Fibroblast of the conjunctiva (primary cell): ENCODE results near the gene BCL2L2.

Experiments used
- DNase-seq: peaks from one replicate; pipeline ENCODE4 v3.0.0-alpha.2; 2010; ENCODE audit warnings: low read depth

BCL2L2 gene

DNA sequence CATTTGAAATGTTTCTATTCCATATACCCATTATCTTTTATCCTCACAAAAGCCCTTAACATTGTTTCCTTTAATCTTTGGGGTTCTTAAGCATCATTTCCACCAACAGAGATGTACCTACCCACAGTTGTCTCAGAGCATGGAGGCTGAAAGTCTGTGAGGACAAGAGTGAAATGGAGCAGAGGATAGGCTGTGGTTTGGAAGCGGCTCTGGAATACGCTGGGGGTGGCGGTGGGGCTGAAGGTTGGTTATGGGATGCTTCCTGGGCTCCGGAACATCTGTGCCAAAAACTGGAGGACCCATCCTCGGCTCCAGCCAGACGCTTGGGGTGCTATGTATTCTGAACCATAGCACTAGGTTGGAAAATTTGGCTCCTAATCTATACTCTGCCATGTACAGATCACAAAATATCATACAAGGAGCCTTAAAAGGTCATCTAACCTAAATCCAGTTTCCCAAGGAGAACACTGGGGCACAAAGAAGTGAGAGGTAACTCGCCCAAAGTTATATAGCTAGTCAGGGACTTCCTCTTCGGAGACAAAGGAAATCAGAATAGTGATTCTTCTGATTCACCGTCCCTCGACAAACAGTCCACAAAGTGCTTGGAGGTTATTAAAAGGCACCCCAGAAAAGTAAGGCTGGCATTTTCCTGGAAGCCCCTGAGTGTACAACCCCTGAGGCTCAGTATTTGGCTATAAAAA is 6.5 kb upstream of the BCL2L2 start:
- no peak for DNase-seq

DNA sequence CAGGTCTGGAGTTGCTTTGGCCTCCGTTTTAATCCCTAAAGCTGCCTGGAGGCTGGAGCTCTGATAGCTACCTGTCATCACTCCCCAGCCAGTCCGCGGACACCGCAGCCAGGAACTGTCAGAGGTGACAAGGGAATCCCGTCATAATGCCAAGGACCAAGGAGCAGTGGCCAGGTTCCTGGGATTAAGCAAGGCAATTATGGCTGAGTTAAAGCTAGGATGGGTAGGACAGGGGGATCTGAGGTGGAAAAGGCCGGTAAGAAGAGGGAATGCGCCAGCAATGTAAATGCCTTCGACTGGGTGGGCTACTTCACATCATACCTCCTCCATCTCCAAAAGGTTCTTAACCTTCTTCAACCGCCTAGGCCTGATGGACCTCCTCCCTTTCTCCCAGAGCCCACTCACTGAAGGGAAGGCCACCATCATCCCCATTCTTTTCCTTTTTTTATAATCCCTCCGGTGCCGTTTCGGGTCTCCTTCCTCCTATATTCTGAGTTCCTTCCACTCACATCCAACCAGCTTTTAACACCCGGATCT is 5.9 kb upstream of the BCL2L2 start:
- DNase-seq, result no peak

GRCh38 chr14:23301288-23301968 is 5.2 kb upstream of the BCL2L2 start:
- peak; percentile 98 for DNase-seq

GRCh38 chr14:23301969-23302289 is 4.7 kb upstream of the BCL2L2 start:
- DNase-seq, result no peak

GRCh38 chr14:23302290-23303225 is 4.1 kb upstream of the BCL2L2 start, which contains the start of gene PPP1R3E:
TSS of gene PPP1R3E (minus strand) at chr14:23302859. CDS start at chr14:23302576, 283 bp downstream.
- DNase-seq, result no peak

GRCh38 chr14:23307146-23307530 is 505 bp downstream of the BCL2L2 start:
- no peak for DNase-seq

GRCh38 chr14:23307687-23308644 is 1.3 kb downstream of the BCL2L2 start:
- no peak for DNase-seq

- DNase-seq, result no peak
Measured at GRCh38 chr14:23308721-23309445, 2.2 kb downstream of the BCL2L2 start.

DNA sequence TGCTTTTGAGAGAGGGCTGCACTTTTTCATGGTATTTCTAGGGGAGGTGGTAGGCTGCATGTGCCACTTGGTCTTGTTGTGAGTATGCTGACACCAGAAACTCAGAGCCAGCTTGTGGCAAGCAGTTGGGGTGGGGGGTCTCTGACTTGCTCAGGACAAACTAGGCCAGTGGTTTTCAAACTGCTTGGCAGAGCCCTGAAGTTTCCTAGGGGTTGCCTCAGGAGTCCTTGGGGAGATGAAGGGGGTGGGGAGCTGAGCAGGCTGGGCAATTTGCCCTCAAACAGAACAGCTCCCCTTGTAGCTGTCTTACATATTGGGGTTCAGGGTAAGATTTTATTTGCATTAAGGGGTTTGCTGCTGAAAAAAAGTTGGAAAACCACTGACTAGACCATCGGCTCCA is 3.9 kb downstream of the BCL2L2 start:
- no peak for DNase-seq

DNA sequence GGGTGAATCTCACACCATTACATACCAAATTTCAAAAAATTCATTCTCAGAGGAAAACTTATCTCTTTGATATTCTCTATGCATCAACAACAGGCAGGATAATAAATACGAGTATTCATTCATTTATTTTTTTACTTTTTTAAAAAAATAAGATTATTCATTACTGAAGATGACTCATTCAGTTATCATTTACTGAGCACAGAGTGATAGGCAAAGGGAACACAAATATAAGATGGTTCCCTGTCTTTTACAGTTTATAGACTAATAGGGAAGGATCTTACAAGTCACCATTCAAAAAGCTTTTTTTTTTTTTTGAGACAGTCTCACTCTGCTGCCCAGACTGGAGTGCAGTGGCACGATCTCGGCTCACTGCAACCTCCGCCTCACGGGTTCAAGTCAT is 9.7 kb downstream of the BCL2L2 start:
- DNase-seq, result no peak

DNA sequence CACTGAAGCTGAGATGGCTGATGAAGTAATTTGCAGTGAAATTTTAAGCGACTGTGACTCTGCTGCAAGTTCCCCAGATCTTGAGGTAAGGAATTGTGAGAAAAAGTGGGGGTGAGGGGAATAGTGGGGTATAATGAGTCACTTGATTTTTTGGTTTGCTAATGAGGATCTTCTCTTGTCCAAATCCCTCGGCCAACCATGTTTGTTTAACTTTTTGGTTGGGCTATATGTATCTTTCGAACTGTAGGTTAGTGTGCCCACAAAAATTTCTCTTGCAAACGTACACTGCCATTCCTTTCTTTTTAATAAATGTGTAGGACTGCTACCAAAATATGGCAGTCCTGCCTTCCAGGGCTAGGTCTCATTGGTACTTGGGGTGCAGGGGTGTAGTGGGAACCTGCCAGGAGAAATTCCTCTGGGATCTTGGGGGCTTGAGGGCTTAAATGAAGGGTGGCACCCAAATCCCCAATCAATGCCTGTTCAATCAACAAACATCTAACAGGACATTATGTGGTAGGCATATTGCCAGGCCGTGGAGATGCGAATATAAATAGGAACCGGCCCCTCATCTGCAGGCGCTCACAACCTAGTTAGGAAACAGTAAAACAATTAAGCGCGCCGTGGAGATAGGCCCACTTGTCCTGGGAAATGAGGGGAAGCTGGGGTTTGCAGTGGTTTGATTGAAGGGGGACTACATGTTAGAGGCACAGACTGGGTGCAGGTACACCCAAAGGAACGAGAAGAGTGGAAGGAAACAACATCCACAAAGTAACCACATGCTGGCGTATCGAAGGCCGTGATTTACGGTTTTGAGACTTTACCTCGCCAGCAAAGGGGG is 13.3 kb downstream of the BCL2L2 start:
- DNase-seq, result no peak

DNA sequence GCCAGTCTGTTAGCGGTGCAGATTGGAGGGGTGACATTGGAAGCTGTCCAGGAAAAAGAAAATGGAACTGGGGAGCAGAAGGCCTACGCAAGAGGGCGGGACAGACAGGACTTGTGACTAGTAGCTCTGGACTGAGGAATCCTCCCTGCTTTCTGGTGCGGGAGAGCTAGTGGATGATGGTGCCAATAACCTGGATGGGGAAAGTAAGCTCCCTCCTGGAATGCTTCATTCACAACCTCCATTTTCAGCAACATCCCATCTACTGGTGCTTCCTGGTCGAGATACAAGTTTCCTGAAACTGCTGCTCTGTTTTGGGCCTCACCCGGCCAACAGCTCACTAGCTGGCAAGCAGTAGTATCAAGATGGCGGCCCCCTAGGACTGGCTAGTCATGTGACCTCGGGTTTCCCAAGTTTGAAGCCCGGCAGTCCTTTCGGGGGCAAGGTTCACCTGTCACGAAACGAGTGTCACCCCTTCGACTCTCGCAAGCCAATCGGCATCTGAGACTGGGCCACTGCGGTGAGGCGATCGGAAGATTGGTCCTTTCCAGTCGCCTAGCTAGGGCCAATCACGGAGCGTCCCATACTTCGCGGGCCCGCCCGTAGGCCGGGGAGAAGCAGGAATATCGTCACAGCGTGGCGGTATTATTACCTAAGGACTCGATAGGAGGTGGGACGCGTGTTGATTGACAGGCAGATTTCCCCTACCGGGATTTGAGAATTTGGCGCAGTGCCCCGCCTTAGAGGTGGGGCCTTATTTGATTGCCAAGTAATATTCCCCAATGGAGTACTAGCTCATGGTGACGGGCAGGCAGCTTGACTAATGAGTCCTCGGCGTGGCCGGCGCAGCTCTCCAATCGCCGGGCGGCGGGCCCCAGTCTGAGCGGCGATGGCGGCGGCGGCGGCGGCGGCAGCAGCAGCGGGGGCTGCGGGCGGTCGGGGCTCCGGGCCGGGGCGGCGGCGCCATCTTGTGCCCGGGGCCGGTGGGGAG is 14.2 kb downstream of the BCL2L2 start, which contains the start of gene PABPN1:
TSS of gene PABPN1 (plus strand) at position 874 of the 988 bp plus-strand sequence. CDS start at position 887, 13 bp downstream.
- peak; percentile 100 for DNase-seq

GRCh38 chr14:23321572-23322547 is 15.2 kb downstream of the BCL2L2 start:
- no peak for DNase-seq

DNA sequence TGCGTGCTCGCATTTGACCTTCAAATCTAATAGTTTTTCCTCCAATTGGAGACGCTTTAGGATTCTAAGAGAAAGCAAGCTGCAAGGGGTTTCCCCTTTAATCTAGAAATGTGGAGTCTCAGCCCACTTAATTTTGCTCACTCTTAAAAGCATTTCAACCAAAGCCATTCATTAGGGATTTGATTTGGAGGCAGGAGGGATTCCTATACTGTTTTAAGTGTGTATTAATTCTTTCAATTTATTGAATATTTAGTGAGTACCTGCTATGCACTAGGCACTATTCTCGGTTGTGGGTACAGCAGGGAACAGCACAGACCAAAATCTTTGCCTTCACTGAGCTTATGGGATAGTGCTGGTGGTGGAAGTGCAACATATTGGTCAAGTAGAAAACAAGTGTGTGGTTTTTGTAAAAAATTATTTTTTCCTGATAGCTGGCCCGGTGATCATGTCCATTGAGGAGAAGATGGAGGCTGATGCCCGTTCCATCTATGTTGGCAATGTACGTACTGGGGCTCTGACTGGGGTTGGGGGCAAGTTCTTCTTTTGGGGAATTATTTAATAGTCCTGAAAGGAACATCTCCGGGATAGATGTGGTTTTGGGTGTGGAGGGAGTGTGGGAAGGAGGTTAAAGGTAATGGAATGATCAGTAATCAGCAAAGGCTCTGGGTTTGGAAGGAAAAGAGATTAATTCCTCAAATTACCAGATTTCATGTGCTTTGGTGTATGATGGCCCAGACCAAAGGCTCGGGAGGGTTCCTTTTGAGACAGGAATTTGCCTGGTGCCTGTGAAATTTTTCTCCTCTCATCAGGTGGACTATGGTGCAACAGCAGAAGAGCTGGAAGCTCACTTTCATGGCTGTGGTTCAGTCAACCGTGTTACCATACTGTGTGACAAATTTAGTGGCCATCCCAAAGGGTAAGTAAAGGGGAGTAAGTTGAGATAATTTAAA is 16.2 kb downstream of the BCL2L2 start:
- DNase-seq, result no peak

GRCh38 chr14:23323838-23324454 is 17.3 kb downstream of the BCL2L2 start:
- no peak for DNase-seq
